Gastrocnemius medialis (tissue), 4 donors: ENCODE results near the gene LPA. TPM values are rescaled to one million over a fixed set of nuclear protein-coding genes. Genes with fewer than 3 reads are reported as not detected.
"Not testable (repeated sequence)": the region's sequence is repeated elsewhere in the genome, so short reads cannot be mapped to it uniquely, and the experiment has no call there.

Experiments used
- ATAC-seq, 2 donors: fragments of 150-250 bp; one replicate each; pipeline ENCODE4 v1.9.1; 2016
- DNase-seq, 2 donors: peaks; one replicate each; pipeline ENCODE4 v3.0.0-alpha.2; 2019
- H3K27ac ChIP-seq, 4 donors: fragments of 200-600 bp; sonication (generic); 1 replicate in 1 of 4; 2 replicates in 3 of 4; pipeline ENCODE4 v1.5.1; 2016 to 2018; ENCODE audit warnings: mild to moderate bottlenecking in 2 of 4, moderate library complexity in 1 of 4
- H3K27me3 ChIP-seq, 3 donors: fragments of 200-600 bp; sonication (generic) in 2 of 3; 1 replicate in 1 of 3; 2 replicates in 2 of 3; pipeline versions ENCODE4 v1.5.1 to v1.6.0; 2016 to 2019; ENCODE audit warnings: mild to moderate bottlenecking in 1 of 3, moderate library complexity in 1 of 3
- H3K36me3 ChIP-seq, 2 donors: fragments of 200-600 bp; sonication (generic) in 1 of 2; one replicate each; pipeline ENCODE4 v1.5.1; 2017 to 2018
- H3K4me1 ChIP-seq, 2 donors: fragments of 200-600 bp; sonication (generic) in 1 of 2; one replicate each; pipeline ENCODE4 v1.5.1; 2016 to 2017; ENCODE audit warnings: mild to moderate bottlenecking in 2 of 2
- H3K4me3 ChIP-seq, 4 donors: fragments of 200-600 bp; sonication (generic) in 3 of 4; 1 replicate in 1 of 4; 2 replicates in 3 of 4; pipeline ENCODE4 v1.5.1; 2016 to 2019; ENCODE audit warnings: mild to moderate bottlenecking in 2 of 4
- H3K9me3 ChIP-seq, 3 donors: fragments of 200-600 bp; sonication (generic) in 2 of 3; 1 replicate in 1 of 3; 2 replicates in 2 of 3; pipeline ENCODE4 v1.5.1; 2016 to 2019
- POLR2A ChIP-seq, 2 donors: fragments of 450-650 bp; IDR thresholded peaks; one replicate each; pipeline ENCODE4 v1.6.1; 2017; ENCODE audit warnings: antibody characterized with exemption in 2 of 2, mild to moderate bottlenecking in 2 of 2, moderate library complexity in 2 of 2
- in situ Hi-C, 4 donors: fragments of 200-750 bp; cut with MboI; loops; one replicate each; pipeline versions ENCODE4 v1.15.0 to v1.8.0; 2017; ENCODE audit warnings: low sequenced_read_pairs in 4 of 4
- intact Hi-C: fragments of 100-400 bp; cut with DNase I; formaldehyde crosslinking; loops from one replicate; pipeline ENCODE4 v1.15.1; 2023; ENCODE audit warnings: low total_unique reads
- total RNA-seq, 4 donors: library from RNA; depleted of rRNA; stranded (reverse); fragments of >200 nt; gene quantifications; one replicate each; pipeline versions ENCODE4 v1.1.0 to v1.2.3, GENCODE V29; 2016
- TF ChIP-seq, protein P1 (sequence below), 5 experiments: fragments of 450-650 bp in 3 of 5; fragments of 200-600 bp in 2 of 5; sonication (generic) in 2 of 5; IDR thresholded peaks in 4 of 5; conservative IDR thresholded peaks in 1 of 5; 1 replicate in 4 of 5; 2 replicates in 1 of 5; pipeline ENCODE4 v1.5.1; 2016 to 2019; ENCODE audit warnings: antibody characterized with exemption in 5 of 5, mild to moderate bottlenecking in 3 of 5, moderate library complexity in 3 of 5

LPA gene
- total RNA-seq, 4 donors from 2014 or later: not detected

DNA sequence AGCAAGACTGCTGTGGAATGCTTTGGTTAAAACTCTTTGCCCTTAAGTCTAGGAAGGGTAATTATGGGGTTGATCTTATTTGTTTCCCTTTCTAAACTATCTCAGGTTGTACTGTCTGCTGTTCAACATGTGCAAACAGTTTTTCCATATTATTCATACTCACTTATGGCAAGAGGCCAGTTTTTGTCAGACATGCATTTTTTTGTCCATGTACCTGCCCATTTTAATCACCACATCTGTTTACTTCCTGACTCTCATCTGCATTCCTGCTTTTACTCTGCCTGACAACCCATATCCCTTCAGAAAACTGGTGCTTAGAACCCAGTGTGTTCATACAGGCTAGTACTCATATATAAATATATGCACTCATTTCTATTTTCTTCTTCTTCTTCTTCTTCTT, 80.3 kb downstream of the LPA start:
- intact Hi-C loops (no loop called here), in situ Hi-C loops (no loop called here)
- DNase-seq (no peak), ATAC-seq (no peak)
- Histone ChIP-seq H3K27me3 (no peaks in the 10 kb centered on the region), H3K27ac (no peak overlapping the region), H3K9me3 (no peaks in the 10 kb centered on the region), H3K4me1 (no peaks in the 10 kb centered on the region), H3K36me3 (no peaks in the 10 kb centered on the region), H3K4me3 (no peak overlapping the region)
- TF ChIP-seq, protein P1, sequence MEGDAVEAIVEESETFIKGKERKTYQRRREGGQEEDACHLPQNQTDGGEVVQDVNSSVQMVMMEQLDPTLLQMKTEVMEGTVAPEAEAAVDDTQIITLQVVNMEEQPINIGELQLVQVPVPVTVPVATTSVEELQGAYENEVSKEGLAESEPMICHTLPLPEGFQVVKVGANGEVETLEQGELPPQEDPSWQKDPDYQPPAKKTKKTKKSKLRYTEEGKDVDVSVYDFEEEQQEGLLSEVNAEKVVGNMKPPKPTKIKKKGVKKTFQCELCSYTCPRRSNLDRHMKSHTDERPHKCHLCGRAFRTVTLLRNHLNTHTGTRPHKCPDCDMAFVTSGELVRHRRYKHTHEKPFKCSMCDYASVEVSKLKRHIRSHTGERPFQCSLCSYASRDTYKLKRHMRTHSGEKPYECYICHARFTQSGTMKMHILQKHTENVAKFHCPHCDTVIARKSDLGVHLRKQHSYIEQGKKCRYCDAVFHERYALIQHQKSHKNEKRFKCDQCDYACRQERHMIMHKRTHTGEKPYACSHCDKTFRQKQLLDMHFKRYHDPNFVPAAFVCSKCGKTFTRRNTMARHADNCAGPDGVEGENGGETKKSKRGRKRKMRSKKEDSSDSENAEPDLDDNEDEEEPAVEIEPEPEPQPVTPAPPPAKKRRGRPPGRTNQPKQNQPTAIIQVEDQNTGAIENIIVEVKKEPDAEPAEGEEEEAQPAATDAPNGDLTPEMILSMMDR (IDR thresholded peaks at IDR 0.05 in 4 of 5, conservative IDR thresholded peaks at IDR 0.05 in 1 of 5): no peak
- no peak for TF ChIP-seq POLR2A (IDR thresholded peaks at IDR 0.05)

DNA sequence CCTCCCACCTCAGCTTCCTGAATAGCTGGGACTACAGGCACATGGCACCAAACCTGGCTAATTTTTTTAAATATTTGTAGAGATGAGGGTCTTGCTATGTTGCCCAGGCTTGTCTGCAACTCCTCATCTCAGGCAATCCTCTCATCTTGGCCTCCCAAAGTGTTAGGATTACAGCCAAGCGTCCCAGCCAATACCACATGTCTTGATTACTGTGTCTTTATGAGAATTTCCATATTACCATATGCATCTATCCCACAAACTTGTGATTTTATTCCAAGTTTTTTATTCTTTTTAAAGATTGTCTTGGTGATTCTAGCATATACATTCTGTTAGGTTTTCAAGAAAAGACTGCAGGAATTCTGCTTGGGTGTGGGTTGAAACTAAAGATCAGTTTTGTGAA, 82.7 kb downstream of the LPA start:
- Histone ChIP-seq H3K4me3 (no peak overlapping the region), H3K4me1 (no peaks in the 10 kb centered on the region), H3K36me3 (no peaks in the 10 kb centered on the region), H3K27ac (no peak overlapping the region), H3K9me3 (no peaks in the 10 kb centered on the region), H3K27me3 (no peaks in the 10 kb centered on the region)
- in situ Hi-C loops (no loop called here), intact Hi-C loops (no loop called here)
- TF ChIP-seq, protein P1 (IDR thresholded peaks at IDR 0.05 in 4 of 5, conservative IDR thresholded peaks at IDR 0.05 in 1 of 5): no peak
- no peak for TF ChIP-seq POLR2A (IDR thresholded peaks at IDR 0.05)
- no peak for DNase-seq
- ATAC-seq: no peak

DNA sequence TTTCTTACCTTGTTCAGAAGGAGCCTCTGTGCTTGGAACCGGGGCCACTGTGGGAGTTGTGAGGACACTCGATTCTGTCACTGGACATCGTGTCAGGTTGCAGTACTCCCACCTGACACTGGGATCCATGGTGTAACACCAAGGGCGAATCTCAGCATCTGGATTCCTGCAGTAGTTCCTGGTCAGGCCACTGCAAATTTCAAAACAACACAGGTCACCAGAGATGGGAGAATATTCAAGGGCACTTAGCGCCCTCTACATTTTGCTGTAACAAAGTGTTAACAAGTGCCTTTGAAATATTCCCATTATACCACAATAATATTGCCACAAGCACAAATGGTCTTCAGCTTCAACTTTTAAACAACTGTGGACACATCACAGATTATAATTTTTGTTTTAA, 85.6 kb downstream of the LPA start:
- H3K36me3 ChIP-seq, H3K9me3 ChIP-seq, in situ Hi-C loops, ATAC-seq, H3K27ac ChIP-seq, H3K4me3 ChIP-seq, DNase-seq, intact Hi-C loops, H3K27me3 ChIP-seq, H3K4me1 ChIP-seq: not testable (repeated sequence)

DNA sequence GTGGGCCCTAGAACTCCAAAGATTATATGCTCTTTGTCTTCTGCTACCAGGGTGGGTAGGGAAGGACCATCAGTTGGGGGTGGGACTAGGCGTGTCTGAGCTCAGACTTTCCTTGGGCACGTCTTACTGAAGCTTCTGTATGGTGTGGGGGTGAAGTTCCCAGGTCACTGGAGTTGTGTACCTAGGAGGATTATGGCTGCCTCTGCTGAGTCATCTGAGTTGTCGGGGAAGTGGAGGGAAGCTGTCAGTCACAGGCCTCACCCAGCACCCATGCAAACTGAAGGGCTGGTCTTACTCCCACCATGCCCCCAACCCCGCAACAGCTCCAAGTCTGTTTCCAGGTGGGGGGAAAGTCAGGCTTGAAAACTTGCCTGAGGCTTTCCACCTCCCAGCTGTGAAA, 90.1 kb downstream of the LPA start:
- no peaks in the 10 kb centered on the region for H3K36me3 ChIP-seq
- in situ Hi-C loops: no loop called here
- ATAC-seq: no peak
- no peak overlapping the region for H3K4me3 ChIP-seq
- no peaks in the 10 kb centered on the region for H3K9me3 ChIP-seq
- H3K27ac ChIP-seq: no peak overlapping the region
- TF ChIP-seq POLR2A (IDR thresholded peaks at IDR 0.05): no peak
- TF ChIP-seq, protein P1 (IDR thresholded peaks at IDR 0.05 in 4 of 5, conservative IDR thresholded peaks at IDR 0.05 in 1 of 5): no peak
- intact Hi-C loops: no loop called here
- H3K4me1 ChIP-seq: no peaks in the 10 kb centered on the region
- DNase-seq: no peak
- H3K27me3 ChIP-seq: no peaks in the 10 kb centered on the region

DNA sequence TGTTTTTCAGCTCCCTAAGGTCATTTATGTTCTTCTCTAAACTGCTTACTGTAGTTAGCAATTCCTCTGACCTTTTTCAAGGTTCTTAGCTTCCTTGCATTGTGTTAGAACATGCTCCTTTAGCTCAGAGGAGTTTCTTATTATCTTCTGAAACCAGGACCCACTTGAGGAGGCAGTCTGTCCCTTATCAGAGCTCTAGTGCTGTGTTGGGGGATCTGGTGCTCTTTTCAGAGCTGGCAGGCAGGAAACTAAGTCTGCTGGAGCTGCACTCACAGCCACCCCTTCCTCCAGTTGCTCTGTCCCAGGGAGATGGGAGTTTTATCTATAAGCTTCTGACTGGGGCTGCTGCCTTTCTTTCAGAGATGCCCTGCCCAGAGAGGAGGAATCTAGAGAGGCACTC, 92.9 kb downstream of the LPA start:
- intact Hi-C loops, in situ Hi-C loops, H3K27ac ChIP-seq: not testable (repeated sequence)

DNA sequence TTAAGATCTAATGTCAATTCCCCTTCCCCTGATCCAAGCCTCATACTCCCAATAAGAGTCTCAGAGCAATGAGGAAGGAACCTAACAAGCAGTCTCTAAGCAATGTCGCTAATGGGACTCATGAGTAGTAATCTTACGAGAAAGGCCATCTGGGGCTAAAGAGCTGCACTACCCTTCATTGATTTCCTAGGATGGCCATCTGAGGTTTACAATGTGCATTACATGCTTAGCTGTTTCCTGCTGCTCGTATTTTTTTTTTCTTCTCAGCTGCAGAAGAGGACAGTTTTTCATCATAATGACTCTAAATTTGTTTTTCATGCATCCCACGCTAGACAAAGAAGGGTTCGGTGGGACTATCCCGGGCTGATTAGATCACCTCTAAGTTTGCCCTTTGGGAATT, 119.3 kb downstream of the LPA start:
- intact Hi-C loops (no loop called here), in situ Hi-C loops (no loop called here)
- H3K36me3 ChIP-seq: no peaks in the 10 kb centered on the region
- ATAC-seq (no peak), DNase-seq (no peak)
- no peak overlapping the region for H3K4me3 ChIP-seq
- no peak overlapping the region for H3K27ac ChIP-seq
- H3K27me3 ChIP-seq: no peaks in the 10 kb centered on the region
- H3K4me1 ChIP-seq: no peaks in the 10 kb centered on the region
- TF ChIP-seq POLR2A (IDR thresholded peaks at IDR 0.05): no peak
- TF ChIP-seq, protein P1 (IDR thresholded peaks at IDR 0.05 in 4 of 5, conservative IDR thresholded peaks at IDR 0.05 in 1 of 5): no peak
- no peaks in the 10 kb centered on the region for H3K9me3 ChIP-seq

More for the DNA sequence above, 92.9 kb downstream of the LPA start:
- not testable (repeated sequence) for DNase-seq, H3K27me3 ChIP-seq, H3K4me1 ChIP-seq, H3K4me3 ChIP-seq, H3K36me3 ChIP-seq, ATAC-seq, H3K9me3 ChIP-seq
